HCT116 (cell line): ENCODE measurements around the gene HPD. TPM values are rescaled to one million over a fixed set of nuclear protein-coding genes. Genes with fewer than 3 reads are reported as not detected.

Experiments
- ATAC-seq: fragments of 200-7000 bp; cut with Tn5 transposase; 2 replicates; pipeline ENCODE4 v1.9.1; 2020; ENCODE audit warnings: mild to moderate bottlenecking, moderate library complexity
- BruUV-seq: library from RNA; stranded (reverse); fragments of 400-500 nt; replicated peaks from 2 replicates; lab custom pipeline; 2021; lab: Mats Ljungman, UMichigan
- CTCF ChIA-PET: fragments of 300-600 bp; sonication (Branson Sonifier 250); formaldehyde crosslinking; loops from one replicate; lab custom pipeline; 2021; ENCODE audit warnings: antibody characterized with exemption; lab: Charles Lee
- POLR2A ChIA-PET: fragments of 300-600, 350-600 bp; sonication (Branson Sonifier 250); formaldehyde crosslinking; loops from one replicate; lab custom pipeline; 2021; ENCODE audit warnings: antibody characterized with exemption; lab: Charles Lee
- RAD21 ChIA-PET, 2 experiments: fragments of 300-600 bp; sonication (Branson Sonifier 250); formaldehyde crosslinking; loops; one replicate each; lab custom pipeline; 2023; ENCODE audit warnings: low total read pairs in 2 of 2; ENCODE audit not compliant: uncharacterized antibody in 2 of 2, unreplicated experiment in 2 of 2, low non-redundant PET in 1 of 2; lab: Charles Lee
- DNase-seq: peaks from one replicate; pipeline ENCODE4 v3.0.0-alpha.2; 2010; ENCODE audit warnings: low read depth, low spot score
- H2AFZ ChIP-seq: fragments of 200-600 bp; shearing (Covaris generic), sonication (generic); 2 replicates; pipeline ENCODE4 v1.6.1; 2017; ENCODE audit warnings: low read depth, mixed run types, mixed read lengths, antibody characterized with exemption, low read length; ENCODE audit not compliant: poor library complexity, severe bottlenecking
- H3K27ac ChIP-seq: 2 replicates; pipeline ENCODE4 v1.5.1; 2012; ENCODE audit warnings: low read depth, low read length
- H3K27me3 ChIP-seq: fragments of 200-600 bp; sonication (generic); 2 replicates; pipeline ENCODE4 v1.6.1; 2016; ENCODE audit warnings: mixed run types, low read length, mixed read lengths; ENCODE audit not compliant: insufficient read depth
- H3K36me3 ChIP-seq, 2 experiments: fragments of 200-500 bp in 1 of 2; fragments of 200-600 bp in 1 of 2; sonication (Bioruptor generic) in 1 of 2; sonication (generic) in 1 of 2; 2 replicates each; pipeline versions ENCODE4 v1.5.1 to v1.6.1; 2014 to 2016; ENCODE audit warnings: low read length in 2 of 2, inconsistent platforms in 1 of 2, mixed read lengths in 1 of 2, mixed run types in 1 of 2; ENCODE audit not compliant: insufficient read depth in 2 of 2, control insufficient read depth in 1 of 2
- H3K4me1 ChIP-seq, 2 experiments: fragments of 200-600 bp in 1 of 2; sonication (generic) in 1 of 2; 2 replicates each; pipeline versions ENCODE4 v1.5.1 to v1.6.1; 2012 to 2017; ENCODE audit warnings: low read length in 2 of 2, inconsistent platforms in 1 of 2, mild to moderate bottlenecking in 1 of 2, mixed read lengths in 1 of 2, mixed run types in 1 of 2, moderate library complexity in 1 of 2; ENCODE audit not compliant: insufficient read depth in 2 of 2, control insufficient read depth in 1 of 2
- H3K4me2 ChIP-seq: fragments of 200-600 bp; sonication (generic); 2 replicates; pipeline ENCODE4 v1.6.1; 2017; ENCODE audit warnings: mixed run types, low read length, mixed read lengths
- H3K4me3 ChIP-seq, 2 experiments: fragments of 200-600 bp in 1 of 2; sonication (generic) in 1 of 2; replicated peaks in 1 of 2; 2 replicates each; pipeline ENCODE4 v1.5.1; 2011 to 2016; ENCODE audit warnings: low read length in 2 of 2, control low read depth in 1 of 2, low read depth in 1 of 2, mild to moderate bottlenecking in 1 of 2, mixed read lengths in 1 of 2, mixed run types in 1 of 2
- H3K79me2 ChIP-seq: fragments of 200-600 bp; sonication (generic); 2 replicates; pipeline ENCODE4 v1.6.1; 2017; ENCODE audit warnings: mild to moderate bottlenecking, mixed run types, low read length, moderate library complexity, mixed read lengths; ENCODE audit not compliant: insufficient read depth
- H3K9ac ChIP-seq: fragments of 200-600 bp; sonication (generic); 2 replicates; pipeline ENCODE4 v1.6.1; 2016; ENCODE audit warnings: low read length, mixed read lengths
- H3K9me2 ChIP-seq: fragments of 200-600 bp; sonication (generic), shearing (Covaris generic); 2 replicates; pipeline ENCODE4 v1.6.1; 2017; ENCODE audit warnings: mixed run types, mild to moderate bottlenecking, moderate library complexity; ENCODE audit not compliant: insufficient read depth
- H3K9me3 ChIP-seq, 2 experiments: fragments of 200-500 bp in 1 of 2; fragments of 200-600 bp in 1 of 2; sonication (Bioruptor generic) in 1 of 2; sonication (generic) in 1 of 2; 2 replicates each; pipeline ENCODE4 v1.6.1; 2014 to 2017; ENCODE audit warnings: low read length in 2 of 2, mixed read lengths in 2 of 2, inconsistent platforms in 1 of 2, low read depth in 1 of 2, mild to moderate bottlenecking in 1 of 2, mixed run types in 1 of 2, moderate library complexity in 1 of 2; ENCODE audit not compliant: control insufficient read depth in 1 of 2, insufficient read depth in 1 of 2
- H4K20me1 ChIP-seq: fragments of 200-600 bp; sonication (generic), shearing (Covaris generic); 2 replicates; pipeline ENCODE4 v1.6.1; 2017; ENCODE audit warnings: mixed run types, mild to moderate bottlenecking, moderate library complexity; ENCODE audit not compliant: insufficient read depth
- ATF3 ChIP-seq: IDR thresholded peaks from 2 replicates; pipeline ENCODE4 v1.6.1; 2012
- CTCF ChIP-seq, 3 experiments: fragments of 200-600 bp in 1 of 3; sonication (generic) in 1 of 3; IDR thresholded peaks in 2 of 3; conservative IDR thresholded peaks in 1 of 3; 2 replicates each; pipeline ENCODE4 v1.5.1; 2012 to 2017; ENCODE audit warnings: low read depth in 2 of 3, low read length in 2 of 3, antibody characterized with exemption in 1 of 3, borderline replicate concordance in 1 of 3, control low read depth in 1 of 3, mild to moderate bottlenecking in 1 of 3, mixed read lengths in 1 of 3, mixed run types in 1 of 3, moderate library complexity in 1 of 3; ENCODE audit not compliant: insufficient read depth in 1 of 3
- EZH2phosphoT487 ChIP-seq: fragments of 200-600 bp; IDR thresholded peaks from 2 replicates; pipeline ENCODE4 v1.6.1; 2018; ENCODE audit warnings: antibody characterized with exemption, borderline replicate concordance
- SIN3A ChIP-seq: IDR thresholded peaks from 2 replicates; pipeline ENCODE4 v1.6.1; 2012; ENCODE audit warnings: low read depth
- SRF ChIP-seq: IDR thresholded peaks from 2 replicates; pipeline ENCODE4 v1.6.1; 2012; ENCODE audit warnings: low read depth
- TCF7L2 ChIP-seq: IDR thresholded peaks from 2 replicates; pipeline ENCODE4 v1.7.0; 2011; ENCODE audit warnings: borderline replicate concordance, inconsistent platforms; ENCODE audit not compliant: insufficient read depth, insufficient read length; ENCODE audit errors: extremely low read depth
- ZBTB33 ChIP-seq: IDR thresholded peaks from 2 replicates; pipeline ENCODE4 v1.6.1; 2011; ENCODE audit warnings: mild to moderate bottlenecking, low read length, moderate library complexity; ENCODE audit not compliant: insufficient replicate concordance; ENCODE audit errors: extremely low read depth
- ZFX ChIP-seq: fragments of 450-650 bp; IDR thresholded peaks from 2 replicates; pipeline ENCODE4 v1.6.1; 2017
- ZNF274 ChIP-seq: fragments of 200-500 bp; sonication (Bioruptor generic); IDR thresholded peaks from 2 replicates; pipeline ENCODE4 v1.6.1; 2014; ENCODE audit warnings: mild to moderate bottlenecking, low read depth, low read length, inconsistent platforms
- intact Hi-C: fragments of 100-400 bp; cut with micrococcal nuclease; formaldehyde crosslinking; loops from 2 replicates; pipeline ENCODE4 v1.10.0; 2022
- total RNA-seq: library from RNA; stranded (reverse); gene quantifications from one replicate; pipeline ENCODE4 v1.2.1, GENCODE V29; 2021; ENCODE audit not compliant: unreplicated experiment

HPD gene
- total RNA-seq, 1 experiment from 2014 or later: 1.1 TPM

GRCh38 chr12:121825041-121825523 is 33.6 kb downstream of the HPD start:
- Histone ChIP-seq H2AFZ (no peak overlapping the region), H3K4me2 (no peak overlapping the region), H3K9me2 (no peaks in the 10 kb centered on the region), H3K9ac (no peak overlapping the region), H4K20me1 (no peaks in the 10 kb centered on the region), H3K9me3 (no peaks in the 10 kb centered on the region), H3K27ac (no peak overlapping the region), H3K4me3 (no peak overlapping the region), H3K27me3 (no peaks in the 10 kb centered on the region), H3K79me2 (no peaks in the 10 kb centered on the region; the same call in 1 of the 2 replicates), H3K36me3 (peaks cover 23 to 33% of the 10 kb centered on the region in 2 experiments; a peak in 3 of 4 replicates), H3K4me1 (no peaks in the 10 kb centered on the region)
- no peak for DNase-seq
- ChIA-PET POLR2A (no interaction called here), CTCF (no interaction called here), RAD21 (interaction anchor here in 1 of 2 experiments (0.7 kb wide), 1 partner anchor 17 kb away, joined by 3 read pairs; no protein-coding TSS in a partner anchor)
- no peak for TF ChIP-seq TCF7L2
- TF ChIP-seq SRF: no peak
- TF ChIP-seq SIN3A: no peak
- no peak for TF ChIP-seq ATF3
- TF ChIP-seq ZNF274: no peak
- peak; percentile 39; the same call in 1 of the 2 replicates for ATAC-seq
- BruUV-seq: no TSS peak
- intact Hi-C loops: no loop called here

GRCh38 chr12:121823727-121824115 is 34.9 kb downstream of the HPD start:
- no peaks in the 10 kb centered on the region; the same call in 1 of the 2 replicates for H3K79me2 ChIP-seq
- TSS peak; percentile 31 for BruUV-seq
- peaks cover 24 to 34% of the 10 kb centered on the region in 2 experiments; a peak in 3 of 4 replicates for H3K36me3 ChIP-seq
- H3K4me1 ChIP-seq: no peaks in the 10 kb centered on the region
- CTCF ChIA-PET: no interaction called here
- H3K27me3 ChIP-seq: no peaks in the 10 kb centered on the region
- RAD21 ChIA-PET: no interaction called here
- ATAC-seq (no peak), DNase-seq (no peak)
- H3K4me3 ChIP-seq: no peak overlapping the region
- no peaks in the 10 kb centered on the region for H3K9me2 ChIP-seq
- TF ChIP-seq ZBTB33 (no peak), ZFX (no peak), EZH2phosphoT487 (no peak), SRF (no peak), CTCF (IDR thresholded peaks at IDR 0.05 in 2 of 3, conservative IDR thresholded peaks at IDR 0.05 in 1 of 3; ENCODE audit: borderline replicate concordance in 1 of 3, insufficient read depth in 1 of 3, low read depth in 2 of 3, low read length in 2 of 3) (no peak)
- H3K9ac ChIP-seq: no peak overlapping the region
- no peaks in the 10 kb centered on the region for H4K20me1 ChIP-seq
- no peak overlapping the region for H2AFZ ChIP-seq
- POLR2A ChIA-PET: no interaction called here
- no peaks in the 10 kb centered on the region for H3K9me3 ChIP-seq
- H3K4me2 ChIP-seq: no peak overlapping the region
- intact Hi-C loops: no loop called here
- H3K27ac ChIP-seq: no peak overlapping the region
